Stomach (tissue), 9 donors: ENCODE data around the gene DMRTB1. TPM values are rescaled to one million over a fixed set of nuclear protein-coding genes. Genes with fewer than 3 reads are reported as not detected.

Experiments used
- DNase-seq, 2 donors: peaks; one replicate each; pipeline versions ENCODE4 v3.0.0 to v3.0.0-alpha.2; 2013 to 2019
- H3K27ac ChIP-seq, 5 donors: fragments of 200-600 bp in 4 of 5; sonication (generic) in 4 of 5; one replicate each; pipeline ENCODE4 v1.5.1; 2013 to 2019; ENCODE audit warnings: mild to moderate bottlenecking in 1 of 5, moderate library complexity in 1 of 5
- H3K27me3 ChIP-seq, 3 donors: fragments of 200-600 bp; sonication (generic); one replicate each; pipeline ENCODE4 v1.5.1; 2017 to 2019; ENCODE audit warnings: mixed run types in 1 of 3
- H3K36me3 ChIP-seq, 4 donors: fragments of 200-600 bp; sonication (generic); 1 replicate in 3 of 4; 2 replicates in 1 of 4; pipeline ENCODE4 v1.5.1; 2016 to 2019
- H3K4me1 ChIP-seq, 4 donors: fragments of 200-600 bp; sonication (generic); one replicate each; pipeline ENCODE4 v1.5.1; 2016 to 2019
- H3K4me3 ChIP-seq, 4 donors: fragments of 200-600 bp; sonication (generic) in 3 of 4; one replicate each; pipeline ENCODE4 v1.5.1; 2016 to 2019; ENCODE audit warnings: mild to moderate bottlenecking in 1 of 4
- H3K9me3 ChIP-seq, 4 donors: fragments of 200-600 bp; sonication (generic); one replicate each; pipeline ENCODE4 v1.5.1; 2016 to 2019
- EP300 ChIP-seq: sonication (generic); formaldehyde crosslinking; IDR thresholded peaks from one replicate; pipeline ENCODE4 v1.6.1; 2017; ENCODE audit warnings: antibody characterized with exemption
- POLR2A ChIP-seq, 4 donors: fragments of 450-650 bp; IDR thresholded peaks; one replicate each; pipeline ENCODE4 v1.6.1; 2016; ENCODE audit warnings: antibody characterized with exemption in 4 of 4, control low read depth in 2 of 4, mild to moderate bottlenecking in 1 of 4, moderate library complexity in 1 of 4
- POLR2AphosphoS5 ChIP-seq, 3 donors: sonication (generic); formaldehyde crosslinking; IDR thresholded peaks; one replicate each; pipeline ENCODE4 v1.6.1; 2016; ENCODE audit warnings: antibody characterized with exemption in 3 of 3
- WGBS, 5 donors: extraction: QIAGEN DNeasy Blood & Tissue Kit in 3 of 5; methylation state at CpG; one replicate each; pipeline versions ENCODE4 v1.1.5 to v1.1.7; 2013 to 2018; 5-methylcytosine and 5-hydroxymethylcytosine counted together
- intact Hi-C: fragments of 100-400 bp; cut with DNase I; formaldehyde crosslinking; loops from one replicate; pipeline ENCODE4 v1.15.1; 2023; ENCODE audit warnings: low total_unique reads
- polyA plus RNA-seq, 3 donors: library from polyadenylated mRNA; stranded (reverse); fragments of 200-250 nt; gene quantifications; one replicate each; pipeline ENCODE4 v1.2.3, GENCODE V29; 2013
- total RNA-seq, 5 donors: library from RNA; depleted of rRNA; stranded (reverse); fragments of >200 nt; gene quantifications; one replicate each; pipeline versions ENCODE4 v1.1.0 to v1.2.3, GENCODE V29; 2014 to 2016
- TF ChIP-seq, protein P1 (sequence below), 7 experiments: fragments of 450-650 bp in 4 of 7; fragments of 200-600 bp in 3 of 7; sonication (generic) in 3 of 7; IDR thresholded peaks; one replicate each; pipeline ENCODE4 v1.5.1; 2016 to 2019; ENCODE audit warnings: antibody characterized with exemption in 7 of 7, control low read depth in 2 of 7, mild to moderate bottlenecking in 1 of 7
- donor health status: healthy with polysubstance abuse.
- donor health status: Bipolar disorder and iron deficiency.
- donor health status: healthy.

DMRTB1 gene
- total and polyA plus RNA-seq, 8 donors = not detected

DNA sequence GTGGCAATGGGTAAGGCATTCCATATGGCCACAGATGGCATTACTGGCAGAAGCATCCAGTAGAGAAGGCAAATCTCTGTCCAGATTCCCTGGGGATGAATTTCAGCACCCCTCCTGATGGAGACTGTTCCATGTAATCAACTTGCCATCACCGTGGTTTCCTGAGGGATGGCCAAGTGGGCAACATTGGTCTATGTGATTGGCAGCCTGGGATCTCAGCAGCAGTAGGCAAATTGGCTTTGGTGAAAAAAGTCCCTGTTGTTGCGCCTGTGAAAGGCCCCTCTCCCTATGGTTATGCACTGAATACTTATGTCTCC lies 19.3 kb downstream of the DMRTB1 start:
- H3K36me3 ChIP-seq = no peaks in the 10 kb centered on the region
- no peaks in the 10 kb centered on the region for H3K9me3 ChIP-seq
- H3K4me3 ChIP-seq = no peak overlapping the region
- no peak for DNase-seq
- intact Hi-C loops = no loop called here
- H3K27ac ChIP-seq = no peak overlapping the region
- no peak for TF ChIP-seq POLR2AphosphoS5 (IDR thresholded peaks at IDR 0.05)
- TF ChIP-seq EP300 = no peak
- no peak for TF ChIP-seq POLR2A (IDR thresholded peaks at IDR 0.05)
- TF ChIP-seq, protein P1, sequence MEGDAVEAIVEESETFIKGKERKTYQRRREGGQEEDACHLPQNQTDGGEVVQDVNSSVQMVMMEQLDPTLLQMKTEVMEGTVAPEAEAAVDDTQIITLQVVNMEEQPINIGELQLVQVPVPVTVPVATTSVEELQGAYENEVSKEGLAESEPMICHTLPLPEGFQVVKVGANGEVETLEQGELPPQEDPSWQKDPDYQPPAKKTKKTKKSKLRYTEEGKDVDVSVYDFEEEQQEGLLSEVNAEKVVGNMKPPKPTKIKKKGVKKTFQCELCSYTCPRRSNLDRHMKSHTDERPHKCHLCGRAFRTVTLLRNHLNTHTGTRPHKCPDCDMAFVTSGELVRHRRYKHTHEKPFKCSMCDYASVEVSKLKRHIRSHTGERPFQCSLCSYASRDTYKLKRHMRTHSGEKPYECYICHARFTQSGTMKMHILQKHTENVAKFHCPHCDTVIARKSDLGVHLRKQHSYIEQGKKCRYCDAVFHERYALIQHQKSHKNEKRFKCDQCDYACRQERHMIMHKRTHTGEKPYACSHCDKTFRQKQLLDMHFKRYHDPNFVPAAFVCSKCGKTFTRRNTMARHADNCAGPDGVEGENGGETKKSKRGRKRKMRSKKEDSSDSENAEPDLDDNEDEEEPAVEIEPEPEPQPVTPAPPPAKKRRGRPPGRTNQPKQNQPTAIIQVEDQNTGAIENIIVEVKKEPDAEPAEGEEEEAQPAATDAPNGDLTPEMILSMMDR (IDR thresholded peaks at IDR 0.05) = no peak
- 89 to 96% (median 96%) methylated on average over 2 of the region's 2 CpGs for WGBS, 5 donors
- no peaks in the 10 kb centered on the region for H3K4me1 ChIP-seq
- peaks cover 0 to 4% (median 0%) of the 10 kb centered on the region in 3 donors for H3K27me3 ChIP-seq

DNA sequence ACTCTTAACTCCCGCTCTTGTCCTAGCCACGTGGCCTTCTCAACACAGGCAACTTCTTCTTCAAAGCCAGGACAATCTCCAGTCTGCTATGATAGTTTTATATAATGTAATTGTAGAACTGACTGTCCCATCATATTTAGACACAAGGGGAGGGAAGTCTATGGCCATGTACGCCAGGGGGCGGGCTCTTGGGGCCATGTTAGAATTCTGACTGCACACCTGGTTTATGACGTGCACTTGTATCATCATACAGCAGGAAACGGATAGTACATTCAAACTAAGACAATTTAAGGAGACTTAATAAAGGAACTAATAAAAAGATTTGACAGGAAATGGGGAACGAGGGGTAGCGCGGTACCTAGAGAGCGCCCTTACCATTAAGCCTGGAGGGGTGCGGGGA lies 21.5 kb downstream of the DMRTB1 start:
- intact Hi-C loops = loop anchor here (5.0 to 10.0 kb wide), 2 partner anchors 204 to 277 kb away; no protein-coding TSS in a partner anchor
- Histone ChIP-seq H3K27ac (no peak overlapping the region), H3K27me3 (peaks cover 0 to 21% (median 3%) of the 10 kb centered on the region in 3 donors), H3K9me3 (no peaks in the 10 kb centered on the region), H3K4me3 (no peak overlapping the region), H3K36me3 (no peaks in the 10 kb centered on the region), H3K4me1 (peaks cover 0 to 5% (median 3%) of the 10 kb centered on the region in 4 donors)
- 87 to 91% (median 89%) methylated on average over 11 of the region's 11 CpGs for WGBS, 5 donors
- DNase-seq = no peak
- no peak for TF ChIP-seq POLR2AphosphoS5 (IDR thresholded peaks at IDR 0.05)
- TF ChIP-seq POLR2A (IDR thresholded peaks at IDR 0.05) = no peak
- TF ChIP-seq, protein P1 (IDR thresholded peaks at IDR 0.05) = no peak
- no peak for TF ChIP-seq EP300

DNA sequence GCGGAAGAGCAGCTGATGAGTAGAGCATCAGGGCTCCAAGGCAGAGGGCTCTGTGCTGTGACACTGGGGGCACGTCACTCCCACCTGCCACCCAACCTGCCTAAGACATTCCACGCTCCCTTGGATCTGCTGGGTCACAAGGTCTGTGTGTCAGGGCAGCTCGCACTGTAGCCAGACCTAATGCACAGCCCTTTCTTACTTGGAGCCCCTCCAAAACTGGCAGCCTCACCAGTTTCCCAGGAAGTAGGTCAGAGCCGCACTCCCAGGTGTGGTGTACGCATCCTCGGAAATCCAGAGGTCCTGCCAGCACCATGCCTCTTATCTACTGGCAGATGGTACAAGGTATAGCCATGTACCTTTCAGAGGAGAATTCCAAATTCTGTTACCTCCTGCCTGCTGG lies 22.3 kb downstream of the DMRTB1 start:
- 57 to 80% (median 61%) methylated on average over 5 to 7 of the region's 7 CpGs for WGBS, 5 donors
- no peak for DNase-seq
- Histone ChIP-seq H3K27ac (no peak overlapping the region), H3K4me1 (peaks cover 0 to 7% (median 4%) of the 10 kb centered on the region in 4 donors), H3K9me3 (no peaks in the 10 kb centered on the region), H3K4me3 (no peak overlapping the region), H3K27me3 (peaks cover 0 to 29% (median 10%) of the 10 kb centered on the region in 3 donors), H3K36me3 (no peaks in the 10 kb centered on the region)
- TF ChIP-seq POLR2A (IDR thresholded peaks at IDR 0.05) (no peak), EP300 (no peak), POLR2AphosphoS5 (IDR thresholded peaks at IDR 0.05) (no peak)
- TF ChIP-seq, protein P1 (IDR thresholded peaks at IDR 0.05) = no peak
- intact Hi-C loops = loop anchor here (5.0 to 10.0 kb wide), 2 partner anchors 203 to 276 kb away; no protein-coding TSS in a partner anchor

DNA sequence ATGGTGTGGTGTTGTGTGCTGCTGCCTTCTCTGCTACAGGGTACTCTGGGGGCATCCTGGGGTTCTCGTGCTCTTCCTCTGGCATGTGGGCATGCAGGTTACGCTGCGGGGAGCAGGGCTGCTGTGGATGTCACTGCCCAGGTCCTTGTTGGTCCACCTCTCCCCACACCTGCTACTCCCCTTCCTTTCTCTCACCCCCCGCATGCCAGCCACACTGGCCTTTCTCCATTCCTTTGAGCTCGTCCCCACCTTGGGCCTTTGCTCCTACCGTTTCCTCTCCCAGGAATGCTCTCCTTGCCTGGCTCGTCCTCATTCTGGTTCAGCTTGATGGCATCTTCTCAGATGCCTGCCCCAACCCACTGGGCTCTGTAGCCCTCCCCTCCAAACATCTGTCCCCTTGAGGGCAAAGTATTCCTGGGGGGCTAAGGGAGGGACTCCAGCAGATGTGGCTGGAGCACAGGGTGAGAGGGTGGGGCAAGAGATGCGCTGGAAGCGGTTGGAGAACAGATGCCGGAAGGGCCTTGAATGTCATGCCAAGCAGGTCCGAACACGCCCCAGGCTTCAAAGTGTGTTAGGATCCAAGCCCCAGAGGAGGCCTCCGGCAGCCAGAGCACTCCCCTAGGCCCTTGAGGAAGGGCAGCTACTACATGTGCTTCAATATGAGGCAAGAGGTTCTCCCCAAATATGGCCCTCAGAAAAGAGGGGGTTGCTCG lies 23.4 kb downstream of the DMRTB1 start:
- intact Hi-C loops = loop anchor here (5.0 to 10.0 kb wide), 2 partner anchors 202 to 275 kb away; no protein-coding TSS in a partner anchor
- no peaks in the 10 kb centered on the region for H3K36me3 ChIP-seq
- H3K9me3 ChIP-seq = no peaks in the 10 kb centered on the region
- H3K4me1 ChIP-seq = peaks cover 0 to 7% (median 4%) of the 10 kb centered on the region in 4 donors
- no peak overlapping the region for H3K4me3 ChIP-seq
- H3K27me3 ChIP-seq = peaks cover 0 to 34% (median 15%) of the 10 kb centered on the region in 3 donors
- no peak for TF ChIP-seq EP300
- TF ChIP-seq, protein P1 (IDR thresholded peaks at IDR 0.05) = no peak
- TF ChIP-seq POLR2A (IDR thresholded peaks at IDR 0.05) = no peak
- no peak for TF ChIP-seq POLR2AphosphoS5 (IDR thresholded peaks at IDR 0.05)
- DNase-seq = no peak
- 84 to 89% (median 87%) methylated on average over 13 to 14 of the region's 14 CpGs for WGBS, 5 donors
- H3K27ac ChIP-seq = no peak overlapping the region
